Neural progenitor cell (in vitro differentiated cells): ENCODE measurements around the gene STUB1. TPM values are rescaled to one million over a fixed set of nuclear protein-coding genes. Genes with fewer than 3 reads are reported as not detected.

Experiments used
- DNase-seq: peaks from one replicate; pipeline ENCODE4 v3.0.0-alpha.2; 2016; ENCODE audit warnings: low spot score
- H2AFZ ChIP-seq: fragments of 200-600 bp; sonication (generic); replicated peaks from 2 replicates; pipeline ENCODE4 v1.6.1; 2016; ENCODE audit warnings: antibody characterized with exemption
- H3F3A ChIP-seq: fragments of 200-600 bp; sonication (generic); 2 replicates; pipeline ENCODE4 v1.6.1; 2016; ENCODE audit warnings: antibody characterized with exemption, low read depth
- H3K27ac ChIP-seq: fragments of 200-600 bp; sonication (generic); 2 replicates; pipeline ENCODE4 v1.5.1; 2016; ENCODE audit warnings: mild to moderate bottlenecking
- H3K27me3 ChIP-seq: fragments of 200-600 bp; sonication (generic); 2 replicates; pipeline ENCODE4 v1.6.1; 2016; ENCODE audit warnings: mild to moderate bottlenecking, moderate library complexity
- H3K36me3 ChIP-seq: fragments of 200-600 bp; sonication (generic); 2 replicates; pipeline ENCODE4 v1.5.1; 2016
- H3K4me1 ChIP-seq: fragments of 200-600 bp; sonication (generic); 2 replicates; pipeline ENCODE4 v1.6.1; 2016; ENCODE audit warnings: mixed run types
- H3K4me2 ChIP-seq: fragments of 200-600 bp; sonication (generic); 2 replicates; pipeline ENCODE4 v1.6.1; 2016
- H3K4me3 ChIP-seq: fragments of 200-600 bp; sonication (generic); 2 replicates; pipeline ENCODE4 v1.5.1; 2016
- H3K79me2 ChIP-seq: fragments of 200-600 bp; sonication (generic); 2 replicates; pipeline ENCODE4 v1.6.1; 2016; ENCODE audit warnings: low read depth
- H3K9ac ChIP-seq: fragments of 200-600 bp; sonication (generic); 2 replicates; pipeline ENCODE4 v1.6.1; 2016
- H3K9me3 ChIP-seq: fragments of 200-600 bp; sonication (generic); 2 replicates; pipeline ENCODE4 v1.5.1; 2016; ENCODE audit warnings: low read depth
- H4K20me1 ChIP-seq: fragments of 200-600 bp; sonication (generic); 2 replicates; pipeline ENCODE4 v1.6.1; 2016; ENCODE audit warnings: low read depth
- H3K27ac Mint-ChIP-seq: 3 replicates; pipeline ENCODE4 v1.8.0; 2021; ENCODE audit warnings: mixed read lengths
- H3K27me3 Mint-ChIP-seq: 2 replicates; pipeline ENCODE4 v1.8.0; 2022; ENCODE audit warnings: low read depth, mild to moderate bottlenecking, inconsistent platforms, moderate library complexity, mixed read lengths; ENCODE audit not compliant: insufficient read depth
- H3K36me3 Mint-ChIP-seq: 3 replicates; pipeline ENCODE4 v1.8.0; 2021; ENCODE audit warnings: mixed read lengths
- H3K4me1 Mint-ChIP-seq: 3 replicates; pipeline ENCODE4 v1.8.0; 2021; ENCODE audit warnings: mixed read lengths
- H3K4me3 Mint-ChIP-seq: 3 replicates; pipeline ENCODE4 v1.8.0; 2021; ENCODE audit warnings: mild to moderate bottlenecking, moderate library complexity, mixed read lengths
- H3K9me3 Mint-ChIP-seq: 3 replicates; pipeline ENCODE4 v1.8.0; 2020; ENCODE audit warnings: mixed read lengths
- EZH2 ChIP-seq: fragments of 200-600 bp; sonication (generic); IDR thresholded peaks from 2 replicates; pipeline ENCODE4 v1.6.1; 2017; ENCODE audit warnings: antibody characterized with exemption, mild to moderate bottlenecking, moderate library complexity
- EZH2phosphoT487 ChIP-seq: fragments of 200-600 bp; sonication (generic); IDR thresholded peaks from 2 replicates; pipeline ENCODE4 v1.6.1; 2017; ENCODE audit warnings: antibody characterized with exemption
- total RNA-seq: library from RNA; depleted of rRNA; stranded (reverse); fragments of >200 nt; gene quantifications from 2 replicates; pipeline ENCODE4 v1.2.3, GENCODE V29; 2015; ENCODE audit warnings: low replicate concordance
- TF ChIP-seq, protein P1 (sequence below): fragments of 200-600 bp; sonication (generic); IDR thresholded peaks from 2 replicates; pipeline ENCODE4 v1.5.1; 2017; ENCODE audit warnings: antibody characterized with exemption, mild to moderate bottlenecking

Gene STUB1
- total RNA-seq, 1 donor from 2014 or later = 27.0 TPM

DNA sequence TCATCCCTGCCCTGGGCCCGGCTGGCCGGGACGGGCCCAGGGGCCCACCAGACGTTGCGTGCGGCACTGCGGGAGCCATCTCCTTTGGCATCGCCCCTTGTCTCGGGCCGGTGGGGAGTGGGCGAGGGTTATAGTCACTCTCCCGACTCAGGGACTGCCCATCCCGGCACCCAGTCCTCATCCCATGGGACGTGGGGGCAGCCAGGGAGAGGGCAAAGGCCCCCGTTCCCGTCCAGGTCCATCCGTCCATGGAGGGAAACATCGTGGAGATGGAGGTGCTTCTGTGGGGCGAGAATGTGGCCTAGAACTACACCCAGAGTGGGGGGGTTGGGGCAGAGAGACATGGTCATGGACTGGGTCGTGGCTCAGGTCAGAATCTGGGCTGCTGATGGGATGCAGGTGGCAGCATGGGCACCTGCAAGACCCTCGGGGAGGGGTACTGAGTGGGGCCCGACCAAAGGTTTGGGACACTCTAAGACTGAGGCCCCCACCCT is 33.5 kb upstream of the STUB1 start:
- Histone ChIP-seq H3K27ac (no peak overlapping the region), H3K27me3 (peaks cover 26% of the 10 kb centered on the region), H3K4me2 (no peak overlapping the region), H2AFZ (no peak overlapping the region), H3K9me3 (no peaks in the 10 kb centered on the region), H3K4me3 (no peak overlapping the region), H4K20me1 (peaks cover 16% of the 10 kb centered on the region), H3K9ac (no peak overlapping the region), H3F3A (peaks cover 15% of the 10 kb centered on the region), H3K79me2 (no peaks in the 10 kb centered on the region), H3K36me3 (no peaks in the 10 kb centered on the region), H3K4me1 (peaks cover 5% of the 10 kb centered on the region)
- Mint-ChIP-seq H3K27me3 (no peaks in the 10 kb centered on the region), H3K36me3 (no peaks in the 10 kb centered on the region), H3K9me3 (no peaks in the 10 kb centered on the region), H3K4me3 (peak overlapping the region; percentile 48), H3K4me1 (peaks cover 9% of the 10 kb centered on the region), H3K27ac (no peak overlapping the region)
- no peak for TF ChIP-seq EZH2phosphoT487
- TF ChIP-seq, protein P1, sequence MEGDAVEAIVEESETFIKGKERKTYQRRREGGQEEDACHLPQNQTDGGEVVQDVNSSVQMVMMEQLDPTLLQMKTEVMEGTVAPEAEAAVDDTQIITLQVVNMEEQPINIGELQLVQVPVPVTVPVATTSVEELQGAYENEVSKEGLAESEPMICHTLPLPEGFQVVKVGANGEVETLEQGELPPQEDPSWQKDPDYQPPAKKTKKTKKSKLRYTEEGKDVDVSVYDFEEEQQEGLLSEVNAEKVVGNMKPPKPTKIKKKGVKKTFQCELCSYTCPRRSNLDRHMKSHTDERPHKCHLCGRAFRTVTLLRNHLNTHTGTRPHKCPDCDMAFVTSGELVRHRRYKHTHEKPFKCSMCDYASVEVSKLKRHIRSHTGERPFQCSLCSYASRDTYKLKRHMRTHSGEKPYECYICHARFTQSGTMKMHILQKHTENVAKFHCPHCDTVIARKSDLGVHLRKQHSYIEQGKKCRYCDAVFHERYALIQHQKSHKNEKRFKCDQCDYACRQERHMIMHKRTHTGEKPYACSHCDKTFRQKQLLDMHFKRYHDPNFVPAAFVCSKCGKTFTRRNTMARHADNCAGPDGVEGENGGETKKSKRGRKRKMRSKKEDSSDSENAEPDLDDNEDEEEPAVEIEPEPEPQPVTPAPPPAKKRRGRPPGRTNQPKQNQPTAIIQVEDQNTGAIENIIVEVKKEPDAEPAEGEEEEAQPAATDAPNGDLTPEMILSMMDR = no peak
- no peak for TF ChIP-seq EZH2
- no peak for DNase-seq

DNA sequence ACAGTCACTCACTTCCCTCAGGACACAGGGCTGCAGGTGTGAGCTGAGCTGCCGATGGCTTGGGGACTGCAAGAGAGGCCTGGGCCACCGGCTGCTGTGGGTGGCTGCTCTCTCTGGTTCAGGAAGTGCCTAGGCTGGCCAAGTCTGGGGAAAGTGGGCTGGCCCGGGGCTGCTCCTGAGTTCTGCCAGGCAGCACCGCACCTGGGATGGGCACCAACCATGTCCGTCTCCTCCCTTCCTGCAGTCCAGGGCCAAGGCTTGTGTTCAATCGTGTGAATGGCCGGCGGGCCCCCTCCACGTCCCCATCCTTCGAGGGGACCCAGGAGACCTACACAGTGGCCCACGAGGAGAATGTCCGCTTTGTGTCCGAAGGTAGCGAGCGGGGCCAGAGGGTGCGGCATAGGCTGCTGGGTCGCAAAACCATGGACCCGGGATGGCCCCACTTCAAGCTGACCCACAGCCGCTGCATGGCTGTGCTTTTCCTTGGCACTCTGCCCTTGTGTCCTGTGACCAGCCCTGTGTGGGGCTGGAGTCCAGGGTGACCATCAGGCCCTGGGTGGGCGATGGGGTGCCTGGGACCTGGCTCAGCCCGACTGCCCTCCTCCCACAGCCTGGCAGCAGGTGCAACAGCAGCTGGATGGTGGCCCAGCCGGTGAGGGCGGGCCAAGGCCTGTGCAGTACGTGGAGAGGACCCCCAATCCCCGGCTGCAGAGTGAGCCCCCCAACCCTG is 32.9 kb upstream of the STUB1 start:
- no peak overlapping the region for H3K9ac ChIP-seq
- peaks cover 20% of the 10 kb centered on the region for H3K27me3 ChIP-seq
- Mint-ChIP-seq H3K27ac (no peak overlapping the region), H3K27me3 (no peaks in the 10 kb centered on the region), H3K9me3 (no peaks in the 10 kb centered on the region), H3K4me3 (peak overlapping the region; percentile 46), H3K36me3 (no peaks in the 10 kb centered on the region), H3K4me1 (peaks cover 9% of the 10 kb centered on the region)
- peaks cover 5% of the 10 kb centered on the region for H3K4me1 ChIP-seq
- H3K79me2 ChIP-seq = no peaks in the 10 kb centered on the region
- no peak overlapping the region for H2AFZ ChIP-seq
- H4K20me1 ChIP-seq = peaks cover 16% of the 10 kb centered on the region
- H3K27ac ChIP-seq = no peak overlapping the region
- no peak overlapping the region for H3K4me2 ChIP-seq
- no peaks in the 10 kb centered on the region for H3K36me3 ChIP-seq
- DNase-seq = no peak
- H3K4me3 ChIP-seq = no peak overlapping the region
- peaks cover 14% of the 10 kb centered on the region for H3F3A ChIP-seq
- TF ChIP-seq, protein P1 = no peak
- TF ChIP-seq EZH2phosphoT487 (no peak), EZH2 (no peak)
- H3K9me3 ChIP-seq = no peaks in the 10 kb centered on the region

DNA sequence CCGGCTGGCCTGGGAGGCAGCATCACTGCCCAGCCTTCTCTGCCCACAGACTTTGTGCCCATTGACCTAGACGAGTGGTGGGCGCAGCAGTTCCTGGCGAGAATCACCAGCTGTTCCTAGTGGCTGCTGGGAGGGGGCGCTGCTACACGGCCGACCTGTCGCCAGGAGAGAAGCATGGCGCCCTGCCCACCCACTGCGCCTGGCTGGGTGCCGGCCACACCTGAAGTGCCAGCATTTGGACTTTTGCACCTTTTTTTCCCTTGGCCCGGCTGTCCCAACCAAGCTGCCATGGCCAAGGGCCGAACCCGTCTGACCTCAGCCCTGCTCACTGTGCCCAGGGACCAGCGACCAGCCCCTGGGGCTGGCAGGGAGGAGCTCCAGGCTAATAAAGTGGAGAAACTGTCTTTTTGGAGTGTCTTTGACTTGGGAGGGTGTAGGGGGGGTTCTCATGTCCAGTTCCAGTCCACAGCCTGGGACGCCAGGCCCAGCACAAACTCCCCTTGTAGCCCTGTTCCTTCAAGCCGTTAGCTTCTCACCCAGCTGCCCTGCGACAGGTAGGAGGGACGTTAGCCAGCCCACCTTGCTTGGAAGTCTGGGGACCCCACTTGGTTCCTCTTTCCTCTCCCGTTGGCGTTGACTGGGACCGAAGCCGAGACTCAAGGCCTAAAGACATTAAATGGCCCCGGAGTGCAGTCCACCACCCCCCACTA is 32.0 kb upstream of the STUB1 start:
- Histone ChIP-seq H3K36me3 (no peaks in the 10 kb centered on the region), H3K4me2 (peak overlapping the region; percentile 92), H4K20me1 (peaks cover 9% of the 10 kb centered on the region), H3K79me2 (no peaks in the 10 kb centered on the region), H3K27me3 (peaks cover 11% of the 10 kb centered on the region), H2AFZ (no peak overlapping the region), H3K9ac (peak overlapping the region; percentile 38), H3K4me1 (peaks cover 5% of the 10 kb centered on the region), H3F3A (peaks cover 9% of the 10 kb centered on the region), H3K4me3 (peak overlapping the region; percentile 81), H3K9me3 (no peaks in the 10 kb centered on the region), H3K27ac (no peak overlapping the region)
- peak; percentile 62 for DNase-seq
- H3K4me1 Mint-ChIP-seq = peaks cover 6% of the 10 kb centered on the region
- no peaks in the 10 kb centered on the region for H3K36me3 Mint-ChIP-seq
- no peak for TF ChIP-seq EZH2
- TF ChIP-seq, protein P1 = peak; percentile 61
- no peaks in the 10 kb centered on the region for H3K9me3 Mint-ChIP-seq
- H3K4me3 Mint-ChIP-seq = peak overlapping the region; percentile 84
- H3K27ac Mint-ChIP-seq = no peak overlapping the region
- H3K27me3 Mint-ChIP-seq = no peaks in the 10 kb centered on the region
